OCI-LY1 (cell line): ENCODE results near the gene BTN3A1.
"Not testable (repeated sequence)": the region's sequence is repeated elsewhere in the genome, so short reads cannot be mapped to it uniquely, and the experiment has no call there.

Experiments used
- H2AFZ ChIP-seq: fragments of 200-600 bp; sonication (generic), shearing (Covaris generic); 2 replicates; pipeline ENCODE4 v1.6.0; 2014; ENCODE audit warnings: antibody characterized with exemption, mild to moderate bottlenecking, low read length
- H3F3A ChIP-seq: fragments of 200-600 bp; sonication (generic), shearing (Covaris generic); 2 replicates; pipeline ENCODE4 v1.6.0; 2014; ENCODE audit warnings: mild to moderate bottlenecking, antibody characterized with exemption, low read length, moderate library complexity; ENCODE audit not compliant: insufficient read depth
- H3K27ac ChIP-seq: fragments of 200-600 bp; sonication (generic); 2 replicates; pipeline ENCODE4 v1.5.1; 2014; ENCODE audit warnings: low read length, mixed run types, mild to moderate bottlenecking, low read depth; ENCODE audit not compliant: poor library complexity, severe bottlenecking
- H3K27me3 ChIP-seq: fragments of 200-600 bp; sonication (generic); 2 replicates; pipeline ENCODE4 v1.6.0; 2014; ENCODE audit warnings: antibody characterized with exemption, mild to moderate bottlenecking, low read length, moderate library complexity; ENCODE audit not compliant: insufficient read depth
- H3K36me3 ChIP-seq: fragments of 200-600 bp; sonication (generic); 2 replicates; pipeline ENCODE4 v1.6.1; 2014; ENCODE audit warnings: mild to moderate bottlenecking, antibody characterized with exemption, low read length, moderate library complexity, mixed read lengths; ENCODE audit not compliant: insufficient read depth
- H3K4me1 ChIP-seq: fragments of 200-600 bp; sonication (generic); 2 replicates; pipeline ENCODE4 v1.5.1; 2014; ENCODE audit warnings: mild to moderate bottlenecking, low read length, moderate library complexity; ENCODE audit not compliant: insufficient read depth, severe bottlenecking
- H3K4me2 ChIP-seq: fragments of 200-600 bp; sonication (generic), shearing (Covaris generic); 2 replicates; pipeline ENCODE4 v1.6.1; 2014; ENCODE audit warnings: low read length
- H3K4me3 ChIP-seq: fragments of 200-600 bp; sonication (generic); 2 replicates; pipeline ENCODE4 v1.5.1; 2014; ENCODE audit warnings: low read length, low read depth, mild to moderate bottlenecking, mixed read lengths; ENCODE audit not compliant: poor library complexity, severe bottlenecking
- H3K79me2 ChIP-seq: fragments of 200-600 bp; shearing (Covaris generic); 2 replicates; pipeline ENCODE4 v1.6.1; 2016; ENCODE audit warnings: mixed run types, low read length, mixed read lengths; ENCODE audit not compliant: insufficient read depth
- H3K9ac ChIP-seq: fragments of 200-600 bp; sonication (generic), shearing (Covaris generic); 2 replicates; pipeline ENCODE4 v1.6.1; 2014; ENCODE audit warnings: mild to moderate bottlenecking, low read length, mixed read lengths
- H3K9me2 ChIP-seq: fragments of 200-600 bp; sonication (generic), shearing (Covaris generic); 2 replicates; pipeline ENCODE4 v1.6.1; 2014; ENCODE audit warnings: low read depth, mild to moderate bottlenecking, low read length, mixed read lengths
- H3K9me3 ChIP-seq: fragments of 200-600 bp; shearing (Covaris generic); 2 replicates; pipeline ENCODE4 v1.6.1; 2014; ENCODE audit warnings: low read length, mixed read lengths
- H4K20me1 ChIP-seq: fragments of 200-600 bp; sonication (generic), shearing (Covaris generic); 2 replicates; pipeline ENCODE4 v1.6.0; 2016; ENCODE audit warnings: mild to moderate bottlenecking, low read length; ENCODE audit not compliant: insufficient read depth
- EZH2 ChIP-seq: fragments of 200-600 bp; sonication (generic), shearing (Covaris generic); IDR thresholded peaks from 2 replicates; pipeline ENCODE4 v1.8.0; 2017; ENCODE audit warnings: borderline replicate concordance, mixed run types, mild to moderate bottlenecking, antibody characterized with exemption, low read length, moderate library complexity, mixed read lengths
- TF ChIP-seq, protein P1 (sequence below): fragments of 200-600 bp; sonication (generic), shearing (Covaris generic); IDR thresholded peaks from 2 replicates; pipeline ENCODE4 v1.5.1; 2017; ENCODE audit warnings: mild to moderate bottlenecking, antibody characterized with exemption, low read length, moderate library complexity, mixed read lengths

Gene BTN3A1

GRCh38 chr6:26457264-26457805 lies 55.3 kb downstream of the BTN3A1 start:
- H4K20me1 ChIP-seq = no peaks in the 10 kb centered on the region
- H3K4me3 ChIP-seq = no peak overlapping the region
- peaks cover 10% of the 10 kb centered on the region for H3K4me1 ChIP-seq
- H3K36me3 ChIP-seq = no peaks in the 10 kb centered on the region
- H3K9ac ChIP-seq = no peak overlapping the region
- no peak overlapping the region for H3K27ac ChIP-seq
- no peaks in the 10 kb centered on the region for H3K9me2 ChIP-seq
- no peaks in the 10 kb centered on the region for H3K27me3 ChIP-seq
- H3K9me3 ChIP-seq = no peaks in the 10 kb centered on the region
- no peak overlapping the region for H2AFZ ChIP-seq
- no peak for TF ChIP-seq EZH2
- TF ChIP-seq, protein P1, sequence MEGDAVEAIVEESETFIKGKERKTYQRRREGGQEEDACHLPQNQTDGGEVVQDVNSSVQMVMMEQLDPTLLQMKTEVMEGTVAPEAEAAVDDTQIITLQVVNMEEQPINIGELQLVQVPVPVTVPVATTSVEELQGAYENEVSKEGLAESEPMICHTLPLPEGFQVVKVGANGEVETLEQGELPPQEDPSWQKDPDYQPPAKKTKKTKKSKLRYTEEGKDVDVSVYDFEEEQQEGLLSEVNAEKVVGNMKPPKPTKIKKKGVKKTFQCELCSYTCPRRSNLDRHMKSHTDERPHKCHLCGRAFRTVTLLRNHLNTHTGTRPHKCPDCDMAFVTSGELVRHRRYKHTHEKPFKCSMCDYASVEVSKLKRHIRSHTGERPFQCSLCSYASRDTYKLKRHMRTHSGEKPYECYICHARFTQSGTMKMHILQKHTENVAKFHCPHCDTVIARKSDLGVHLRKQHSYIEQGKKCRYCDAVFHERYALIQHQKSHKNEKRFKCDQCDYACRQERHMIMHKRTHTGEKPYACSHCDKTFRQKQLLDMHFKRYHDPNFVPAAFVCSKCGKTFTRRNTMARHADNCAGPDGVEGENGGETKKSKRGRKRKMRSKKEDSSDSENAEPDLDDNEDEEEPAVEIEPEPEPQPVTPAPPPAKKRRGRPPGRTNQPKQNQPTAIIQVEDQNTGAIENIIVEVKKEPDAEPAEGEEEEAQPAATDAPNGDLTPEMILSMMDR = no peak
- no peaks in the 10 kb centered on the region for H3K79me2 ChIP-seq
- no peak overlapping the region for H3K4me2 ChIP-seq
- no peaks in the 10 kb centered on the region for H3F3A ChIP-seq

- H3K4me1 ChIP-seq = peaks cover 10% of the 10 kb centered on the region
- no peak for TF ChIP-seq EZH2
- TF ChIP-seq, protein P1 = no peak
Measured at GRCh38 chr6:26457806-26458688, 56.0 kb downstream of the BTN3A1 start, which contains the start of gene BTN2A1. BTN2A1 (plus strand) TSS chr6:26457955; CDS start chr6:26458637, 682 bp downstream.

DNA sequence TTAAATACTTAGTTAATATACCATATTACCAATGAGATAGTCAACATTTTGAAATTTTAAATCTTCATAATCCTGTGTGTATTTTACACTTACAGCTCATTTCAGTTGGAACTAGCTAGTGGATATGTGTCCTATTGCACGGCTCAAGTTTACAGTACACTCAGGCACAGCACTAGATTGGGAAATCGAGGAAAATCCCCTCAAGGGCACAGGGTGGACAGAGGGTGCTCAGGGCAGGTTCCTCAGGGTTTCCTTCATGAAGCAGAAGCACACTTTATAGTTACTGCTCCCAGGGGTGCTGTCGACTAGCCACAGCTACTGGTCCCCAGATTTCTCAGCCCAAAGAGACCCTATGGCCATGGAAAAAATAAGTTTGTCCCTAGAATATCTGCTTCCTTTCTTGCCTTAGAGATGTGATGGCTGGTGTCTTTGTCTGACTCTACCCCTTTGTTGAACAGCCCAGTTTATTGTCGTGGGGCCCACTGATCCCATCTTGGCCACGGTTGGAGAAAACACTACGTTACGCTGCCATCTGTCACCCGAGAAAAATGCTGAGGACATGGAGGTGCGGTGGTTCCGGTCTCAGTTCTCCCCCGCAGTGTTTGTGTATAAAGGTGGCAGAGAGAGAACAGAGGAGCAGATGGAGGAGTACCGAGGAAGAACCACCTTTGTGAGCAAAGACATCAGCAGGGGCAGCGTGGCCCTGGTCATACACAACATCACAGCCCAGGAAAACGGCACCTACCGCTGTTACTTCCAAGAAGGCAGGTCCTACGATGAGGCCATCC lies 57.1 kb downstream of the BTN3A1 start:
- no peak for TF ChIP-seq EZH2
- TF ChIP-seq, protein P1 = no peak
- Histone ChIP-seq H3K27ac (no peak overlapping the region), H3K36me3 (no peaks in the 10 kb centered on the region), H3K9me3 (no peaks in the 10 kb centered on the region), H3K4me3 (no peak overlapping the region), H2AFZ (no peak overlapping the region), H3K4me1 (peaks cover 10% of the 10 kb centered on the region), H3K9me2 (no peaks in the 10 kb centered on the region), H3K79me2 (no peaks in the 10 kb centered on the region), H3K9ac (no peak overlapping the region), H3K4me2 (no peak overlapping the region), H4K20me1 (no peaks in the 10 kb centered on the region), H3F3A (no peaks in the 10 kb centered on the region), H3K27me3 (no peaks in the 10 kb centered on the region)

More at GRCh38 chr6:26457806-26458688, 56.0 kb downstream of the BTN3A1 start, which contains the start of gene BTN2A1:
- no peaks in the 10 kb centered on the region for H3K9me2 ChIP-seq
- H3K27me3 ChIP-seq = no peaks in the 10 kb centered on the region
- H3K9ac ChIP-seq = peak within 1 kb of the TSS; percentile 3; the same call in 1 of the 2 replicates
- peak within 1 kb of the TSS; percentile 55 for H3K4me2 ChIP-seq
- no peak within 1 kb of the TSS for H2AFZ ChIP-seq
- H3K4me3 ChIP-seq = peak within 1 kb of the TSS; percentile 44
- no peaks in the 10 kb centered on the region for H3F3A ChIP-seq
- no peaks in the 10 kb centered on the region for H4K20me1 ChIP-seq
- no peaks in the 10 kb centered on the region for H3K36me3 ChIP-seq
- H3K27ac ChIP-seq = no peak within 1 kb of the TSS
- no peaks in the 10 kb centered on the region for H3K9me3 ChIP-seq
- H3K79me2 ChIP-seq = no peaks in the 10 kb centered on the region

DNA sequence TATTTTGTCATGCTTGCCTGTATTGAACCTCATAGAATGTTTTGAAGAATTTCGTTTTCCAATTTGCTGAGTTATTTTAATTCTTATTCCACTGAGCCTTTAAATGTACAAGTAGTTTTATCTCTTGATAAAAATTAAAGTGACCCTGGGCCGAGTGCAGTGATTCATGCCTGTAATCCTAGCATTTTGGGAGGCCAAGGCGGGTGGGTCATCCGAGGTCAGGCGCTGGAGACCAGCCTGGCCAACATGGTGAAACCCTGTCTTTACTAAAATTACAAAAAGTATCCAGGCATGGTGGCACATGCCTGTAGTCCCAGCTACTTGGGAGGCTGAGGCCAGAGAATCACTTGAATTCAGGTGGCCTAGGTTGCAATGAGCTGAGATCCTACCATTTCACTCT lies 59.3 kb downstream of the BTN3A1 start:
- not testable (repeated sequence) for H3K9me2 ChIP-seq, H3K4me1 ChIP-seq, H3K9ac ChIP-seq, H3K27me3 ChIP-seq, H3K27ac ChIP-seq, H4K20me1 ChIP-seq, H3K79me2 ChIP-seq, H3K4me3 ChIP-seq, H3F3A ChIP-seq, H3K36me3 ChIP-seq, H3K4me2 ChIP-seq, H2AFZ ChIP-seq, H3K9me3 ChIP-seq
